ENCODE results near the gene KANK4.

KANK4 gene

GRCh38 chr1:62218604-62219003, 100.6 kb downstream of the KANK4 start:
- no peak overlapping the region for H2AFZ ChIP-seq (ENCODE audit: low read depth, low read length)
- H3K27ac ChIP-seq (ENCODE audit: low read length) = no peak overlapping the region
- H3K36me3 ChIP-seq (ENCODE audit: insufficient read depth, low read length) = no peaks in the 10 kb centered on the region
- H3K4me1 ChIP-seq (ENCODE audit: insufficient read depth, low read length) = no peaks in the 10 kb centered on the region
- H4K20me1 ChIP-seq (ENCODE audit: insufficient read depth, low read length) = no peaks in the 10 kb centered on the region
- H3K4me2 ChIP-seq (ENCODE audit: insufficient read depth, low read length) = no peak overlapping the region
- H3K4me3 ChIP-seq (ENCODE audit: low read depth in 1 of 2, low read length in 2 of 2) = no peak overlapping the region
- no peak for ATAC-seq (ENCODE audit: insufficient read depth, low read depth)
- H3K9me3 ChIP-seq (ENCODE audit: insufficient read depth, low read length, severe bottlenecking) = no peaks in the 10 kb centered on the region
- TF ChIP-seq EZH2 (IDR thresholded peaks at IDR 0.05; ENCODE audit: borderline replicate concordance, low read depth, low read length, severe bottlenecking) (no peak), CTCF (IDR thresholded peaks at IDR 0.05; ENCODE audit: borderline replicate concordance, extremely low read depth, low read length, poor library complexity, severe bottlenecking) (no peak)
- H3K79me2 ChIP-seq (ENCODE audit: insufficient read depth, low read length) = no peaks in the 10 kb centered on the region
- no peak for DNase-seq
- no peaks in the 10 kb centered on the region for H3K27me3 ChIP-seq (ENCODE audit: insufficient read depth, low read length, poor library complexity)
- no peak overlapping the region for H3K9ac ChIP-seq (ENCODE audit: low read depth, low read length)

GRCh38 chr1:62213075-62213914, 105.9 kb downstream of the KANK4 start:
- Histone ChIP-seq H3K27ac (ENCODE audit: low read length) (no peak overlapping the region), H3K9me3 (ENCODE audit: insufficient read depth, low read length, severe bottlenecking) (no peaks in the 10 kb centered on the region), H3K4me1 (ENCODE audit: insufficient read depth, low read length) (no peaks in the 10 kb centered on the region), H3K79me2 (ENCODE audit: insufficient read depth, low read length) (no peaks in the 10 kb centered on the region), H3K4me3 (ENCODE audit: low read depth in 1 of 2, low read length in 2 of 2) (no peak overlapping the region), H3K36me3 (ENCODE audit: insufficient read depth, low read length) (no peaks in the 10 kb centered on the region), H3K9ac (ENCODE audit: low read depth, low read length) (no peak overlapping the region), H3K27me3 (ENCODE audit: insufficient read depth, low read length, poor library complexity) (no peaks in the 10 kb centered on the region), H2AFZ (ENCODE audit: low read depth, low read length) (no peak overlapping the region), H3K4me2 (ENCODE audit: insufficient read depth, low read length) (no peak overlapping the region), H4K20me1 (ENCODE audit: insufficient read depth, low read length) (no peaks in the 10 kb centered on the region)
- DNase-seq (no peak), ATAC-seq (ENCODE audit: insufficient read depth, low read depth) (no peak)
- no peak for TF ChIP-seq EZH2 (IDR thresholded peaks at IDR 0.05; ENCODE audit: borderline replicate concordance, low read depth, low read length, severe bottlenecking)
- no peak for TF ChIP-seq CTCF (IDR thresholded peaks at IDR 0.05; ENCODE audit: borderline replicate concordance, extremely low read depth, low read length, poor library complexity, severe bottlenecking)

- no peak for ATAC-seq (ENCODE audit: insufficient read depth, low read depth)
- no peaks in the 10 kb centered on the region for H4K20me1 ChIP-seq (ENCODE audit: insufficient read depth, low read length)
- H3K4me2 ChIP-seq (ENCODE audit: insufficient read depth, low read length) = no peak overlapping the region
- H3K4me1 ChIP-seq (ENCODE audit: insufficient read depth, low read length) = no peaks in the 10 kb centered on the region
- H3K36me3 ChIP-seq (ENCODE audit: insufficient read depth, low read length) = no peaks in the 10 kb centered on the region
- H2AFZ ChIP-seq (ENCODE audit: low read depth, low read length) = no peak overlapping the region
- H3K9me3 ChIP-seq (ENCODE audit: insufficient read depth, low read length, severe bottlenecking) = no peaks in the 10 kb centered on the region
- no peaks in the 10 kb centered on the region for H3K27me3 ChIP-seq (ENCODE audit: insufficient read depth, low read length, poor library complexity)
- H3K9ac ChIP-seq (ENCODE audit: low read depth, low read length) = no peak overlapping the region
- no peak for DNase-seq
- H3K79me2 ChIP-seq (ENCODE audit: insufficient read depth, low read length) = no peaks in the 10 kb centered on the region
- no peak for TF ChIP-seq CTCF (IDR thresholded peaks at IDR 0.05; ENCODE audit: borderline replicate concordance, extremely low read depth, low read length, poor library complexity, severe bottlenecking)
- no peak for TF ChIP-seq EZH2 (IDR thresholded peaks at IDR 0.05; ENCODE audit: borderline replicate concordance, low read depth, low read length, severe bottlenecking)
- H3K27ac ChIP-seq (ENCODE audit: low read length) = no peak overlapping the region
- H3K4me3 ChIP-seq (ENCODE audit: low read depth in 1 of 2, low read length in 2 of 2) = no peak overlapping the region
Observed at GRCh38 chr1:62212411-62212810, 106.8 kb downstream of the KANK4 start.
